Caco-2 (cell line): Measurements from ENCODE around the gene GALNTL6. TPM values are rescaled to one million over a fixed set of nuclear protein-coding genes. Genes with fewer than 3 reads are reported as not detected.

Experiments used
- BruUV-seq: library from RNA; stranded (reverse); fragments of 400-500 nt; replicated peaks from 2 replicates; lab custom pipeline; 2021; lab: Mats Ljungman, UMichigan
- CTCF ChIA-PET: fragments of 300-600 bp; sonication (Branson Sonifier 250); formaldehyde crosslinking; loops from one replicate; lab custom pipeline; 2022; ENCODE audit warnings: antibody characterized with exemption; lab: Charles Lee
- POLR2A ChIA-PET: fragments of 300-600 bp; sonication (Branson Sonifier 250); formaldehyde crosslinking; loops from one replicate; lab custom pipeline; 2022; ENCODE audit warnings: antibody characterized with exemption; lab: Charles Lee
- DNase-seq, 2 experiments: peaks; one replicate each; pipeline versions ENCODE4 v3.0.0 to v3.0.0-alpha.2; 2020 to 2022
- H3K27me3 ChIP-seq: replicated peaks from 2 replicates; pipeline ENCODE4 v1.6.0; 2011; ENCODE audit warnings: low read length; ENCODE audit not compliant: control insufficient read depth, insufficient read depth
- H3K36me3 ChIP-seq: 2 replicates; pipeline ENCODE4 v1.5.1; 2011; ENCODE audit warnings: low read length; ENCODE audit not compliant: control insufficient read depth, insufficient read depth
- H3K4me1 ChIP-seq: fragments of 250-450 bp; sonication (Bioruptor Pico); 2 replicates; pipeline ENCODE4 v1.5.1; 2020; ENCODE audit warnings: mild to moderate bottlenecking
- H3K4me3 ChIP-seq: 2 replicates; pipeline ENCODE4 v1.5.1; 2011; ENCODE audit warnings: low read depth, mild to moderate bottlenecking, control low read depth, low read length
- H3K9me3 ChIP-seq: fragments of 250-450 bp; sonication (Bioruptor Pico); 2 replicates; pipeline ENCODE4 v1.5.1; 2020; ENCODE audit warnings: mild to moderate bottlenecking, moderate library complexity
- H3K27ac Mint-ChIP-seq: one replicate; pipeline ENCODE4 v1.8.0; 2022; ENCODE audit warnings: mixed read lengths; ENCODE audit not compliant: unreplicated experiment
- H3K27me3 Mint-ChIP-seq: one replicate; pipeline ENCODE4 v1.8.0; 2022; ENCODE audit warnings: mixed read lengths; ENCODE audit not compliant: insufficient read depth, unreplicated experiment
- H3K36me3 Mint-ChIP-seq: one replicate; pipeline ENCODE4 v1.8.0; 2022; ENCODE audit warnings: mild to moderate bottlenecking, mixed read lengths; ENCODE audit not compliant: insufficient read depth, unreplicated experiment
- H3K4me1 Mint-ChIP-seq: one replicate; pipeline ENCODE4 v1.8.0; 2022; ENCODE audit warnings: low read depth, mixed read lengths; ENCODE audit not compliant: unreplicated experiment
- H3K4me3 Mint-ChIP-seq: one replicate; pipeline ENCODE4 v1.8.0; 2022; ENCODE audit warnings: mild to moderate bottlenecking, moderate library complexity, mixed read lengths; ENCODE audit not compliant: unreplicated experiment
- H3K9me3 Mint-ChIP-seq: one replicate; pipeline ENCODE4 v1.8.0; 2022; ENCODE audit warnings: mixed read lengths; ENCODE audit not compliant: unreplicated experiment
- intact Hi-C: fragments of 100-400 bp; cut with micrococcal nuclease; formaldehyde crosslinking; loops from one replicate; pipeline ENCODE4 v1.10.0; 2022; ENCODE audit not compliant: unreplicated experiment
- total RNA-seq: library from RNA; stranded (reverse); gene quantifications from 2 replicates; pipeline ENCODE4 v1.2.3, GENCODE V29; 2022
- TF ChIP-seq, protein P1 (sequence below), 2 experiments: fragments of 200-600 bp in 1 of 2; IDR thresholded peaks; 1 replicate in 1 of 2; 2 replicates in 1 of 2; pipeline versions ENCODE4 v1.5.1 to v1.8.0; 2011 to 2022; ENCODE audit warnings: antibody characterized with exemption in 1 of 2, control low read depth in 1 of 2, inconsistent platforms in 1 of 2, low read depth in 1 of 2, low read length in 1 of 2, mild to moderate bottlenecking in 1 of 2, moderate library complexity in 1 of 2; ENCODE audit not compliant: insufficient read depth in 1 of 2, severe bottlenecking in 1 of 2, unreplicated experiment in 1 of 2

The GALNTL6 gene
- total RNA-seq, 1 experiment from 2014 or later, result not detected

GRCh38 chr4:172521680-172522079 lies 708.5 kb downstream of the GALNTL6 start:
- no peak for DNase-seq
- Mint-ChIP-seq H3K9me3 (no peaks in the 10 kb centered on the region), H3K27me3 (no peaks in the 10 kb centered on the region), H3K27ac (no peak overlapping the region), H3K4me3 (no peak overlapping the region), H3K4me1 (no peaks in the 10 kb centered on the region), H3K36me3 (no peaks in the 10 kb centered on the region)
- Histone ChIP-seq H3K4me3 (no peak overlapping the region), H3K4me1 (no peaks in the 10 kb centered on the region), H3K36me3 (no peaks in the 10 kb centered on the region), H3K9me3 (no peaks in the 10 kb centered on the region), H3K27me3 (no peaks in the 10 kb centered on the region)
- TF ChIP-seq, protein P1, sequence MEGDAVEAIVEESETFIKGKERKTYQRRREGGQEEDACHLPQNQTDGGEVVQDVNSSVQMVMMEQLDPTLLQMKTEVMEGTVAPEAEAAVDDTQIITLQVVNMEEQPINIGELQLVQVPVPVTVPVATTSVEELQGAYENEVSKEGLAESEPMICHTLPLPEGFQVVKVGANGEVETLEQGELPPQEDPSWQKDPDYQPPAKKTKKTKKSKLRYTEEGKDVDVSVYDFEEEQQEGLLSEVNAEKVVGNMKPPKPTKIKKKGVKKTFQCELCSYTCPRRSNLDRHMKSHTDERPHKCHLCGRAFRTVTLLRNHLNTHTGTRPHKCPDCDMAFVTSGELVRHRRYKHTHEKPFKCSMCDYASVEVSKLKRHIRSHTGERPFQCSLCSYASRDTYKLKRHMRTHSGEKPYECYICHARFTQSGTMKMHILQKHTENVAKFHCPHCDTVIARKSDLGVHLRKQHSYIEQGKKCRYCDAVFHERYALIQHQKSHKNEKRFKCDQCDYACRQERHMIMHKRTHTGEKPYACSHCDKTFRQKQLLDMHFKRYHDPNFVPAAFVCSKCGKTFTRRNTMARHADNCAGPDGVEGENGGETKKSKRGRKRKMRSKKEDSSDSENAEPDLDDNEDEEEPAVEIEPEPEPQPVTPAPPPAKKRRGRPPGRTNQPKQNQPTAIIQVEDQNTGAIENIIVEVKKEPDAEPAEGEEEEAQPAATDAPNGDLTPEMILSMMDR (IDR thresholded peaks at IDR 0.05; ENCODE audit: insufficient read depth in 1 of 2, low read depth in 1 of 2, low read length in 1 of 2, severe bottlenecking in 1 of 2, unreplicated experiment in 1 of 2), result no peak
- ChIA-PET POLR2A (no interaction called here), CTCF (no interaction called here)
- intact Hi-C loops, result no loop called here
- no TSS peak for BruUV-seq

DNA sequence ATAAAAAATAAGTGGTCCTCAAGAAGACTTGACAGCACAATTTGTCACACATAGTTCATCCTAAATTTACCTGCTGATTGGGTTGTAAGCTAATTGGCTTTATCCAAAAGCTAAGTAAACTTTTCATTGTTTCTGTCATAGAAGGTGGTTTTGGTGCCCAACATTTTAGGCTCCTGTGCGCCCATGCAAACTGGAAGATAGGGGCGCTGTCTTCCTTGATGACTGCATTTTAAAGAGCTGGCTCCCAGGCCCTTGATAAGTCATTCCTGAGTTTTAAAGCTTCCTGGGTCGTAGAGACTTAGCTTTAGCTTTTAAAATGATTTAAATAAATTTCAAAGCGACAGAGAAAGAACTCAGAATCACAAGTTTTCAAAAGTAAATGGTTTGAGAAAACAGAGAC lies 730.0 kb downstream of the GALNTL6 start:
- Mint-ChIP-seq H3K9me3 (no peaks in the 10 kb centered on the region), H3K27ac (no peak overlapping the region), H3K4me3 (no peak overlapping the region), H3K27me3 (no peaks in the 10 kb centered on the region), H3K36me3 (no peaks in the 10 kb centered on the region), H3K4me1 (no peaks in the 10 kb centered on the region)
- BruUV-seq, result no TSS peak
- ChIA-PET CTCF (interaction anchor here (0.6 kb wide), 1 partner anchor 18 kb away, joined by 3 read pairs; no protein-coding TSS in a partner anchor), POLR2A (no interaction called here)
- DNase-seq, result no peak
- TF ChIP-seq, protein P1 (IDR thresholded peaks at IDR 0.05; ENCODE audit: insufficient read depth in 1 of 2, low read depth in 1 of 2, low read length in 1 of 2, severe bottlenecking in 1 of 2, unreplicated experiment in 1 of 2), result no peak
- no peaks in the 10 kb centered on the region for H3K36me3 ChIP-seq
- H3K9me3 ChIP-seq, result no peaks in the 10 kb centered on the region
- no peak overlapping the region for H3K4me3 ChIP-seq
- intact Hi-C loops, result no loop called here
- H3K27me3 ChIP-seq, result no peaks in the 10 kb centered on the region
- peaks cover 6% of the 10 kb centered on the region; the same call in 1 of the 2 replicates for H3K4me1 ChIP-seq

GRCh38 chr4:172546782-172547181 lies 733.6 kb downstream of the GALNTL6 start:
- POLR2A ChIA-PET, result no interaction called here

More at GRCh38 chr4:172546782-172547181, 733.6 kb downstream of the GALNTL6 start:
- Histone ChIP-seq H3K27me3 (no peaks in the 10 kb centered on the region), H3K36me3 (no peaks in the 10 kb centered on the region), H3K4me3 (no peak overlapping the region), H3K4me1 (no peaks in the 10 kb centered on the region), H3K9me3 (no peaks in the 10 kb centered on the region)
- no peaks in the 10 kb centered on the region for H3K4me1 Mint-ChIP-seq
- DNase-seq, result no peak
- H3K4me3 Mint-ChIP-seq, result no peak overlapping the region
- H3K9me3 Mint-ChIP-seq, result no peaks in the 10 kb centered on the region
- H3K27me3 Mint-ChIP-seq, result no peaks in the 10 kb centered on the region
- no peaks in the 10 kb centered on the region for H3K36me3 Mint-ChIP-seq
- H3K27ac Mint-ChIP-seq, result no peak overlapping the region
- TF ChIP-seq, protein P1 (IDR thresholded peaks at IDR 0.05; ENCODE audit: insufficient read depth in 1 of 2, low read depth in 1 of 2, low read length in 1 of 2, severe bottlenecking in 1 of 2, unreplicated experiment in 1 of 2), result no peak
- CTCF ChIA-PET, result no interaction called here
- intact Hi-C loops, result no loop called here
- no TSS peak for BruUV-seq
